ENCODE data around the gene TMEM42. TPM values are rescaled to one million over a fixed set of nuclear protein-coding genes. Genes with fewer than 3 reads are reported as not detected.
A peak's percentile ranks its signal among the peaks of the same experiment; 100 is the strongest.
"Not testable (repeated sequence)": the region's sequence is repeated elsewhere in the genome, so short reads cannot be mapped to it uniquely, and the experiment has no call there.

TMEM42 gene
- polyA plus RNA-seq (ENCODE audit: insufficient read length): 30.7 TPM
- long read RNA-seq, donor 1, transcript TMEM42-201 (3 exons, 1,026 nt): major isoform, 11 of 21 reads
- long read RNA-seq, donor 1, partial matches to known transcripts: 9 of 21 reads
- long read RNA-seq, donor 1, other reads (novel, unspliced or antisense): 0 of 21 reads
- long read RNA-seq, donor 2, transcript TMEM42-202 (2 exons, 3,071 nt): major isoform, 5 of 10 reads
- long read RNA-seq, donor 2, transcript TMEM42-201 (3 exons, 1,026 nt): major isoform, 5 of 10 reads
- long read RNA-seq, donor 2, partial matches to known transcripts: 0 of 10 reads
- long read RNA-seq, donor 2, other reads (novel, unspliced or antisense): 0 of 10 reads
- long read RNA-seq, donor 3, transcript TMEM42-201 (3 exons, 1,026 nt): major isoform, 5 of 8 reads
- long read RNA-seq, donor 3, partial matches to known transcripts: 0 of 8 reads
- long read RNA-seq, donor 3, other reads (novel, unspliced or antisense): 0 of 8 reads
- long read RNA-seq, donor 4, partial matches to known transcripts: 0 of 1 reads
- long read RNA-seq, donor 4, other reads (novel, unspliced or antisense): 0 of 1 reads
- long read RNA-seq, donor 5, transcript TMEM42-202 (2 exons, 3,071 nt): minor isoform, 9 of 30 reads
- long read RNA-seq, donor 5, transcript TMEM42-201 (3 exons, 1,026 nt): major isoform, 21 of 30 reads
- long read RNA-seq, donor 5, partial matches to known transcripts: 0 of 30 reads
- long read RNA-seq, donor 5, other reads (novel, unspliced or antisense): 0 of 30 reads
- long read RNA-seq, donor 6, transcript TMEM42-201 (3 exons, 1,026 nt): major isoform, 6 of 18 reads
- long read RNA-seq, donor 6, partial matches to known transcripts: 10 of 18 reads
- long read RNA-seq, donor 6, other reads (novel, unspliced or antisense): 0 of 18 reads
- long read RNA-seq, donor 7, transcript TMEM42-201 (3 exons, 1,026 nt): major isoform, 9 of 14 reads
- long read RNA-seq, donor 7, transcript TMEM42-202 (2 exons, 3,071 nt): minor isoform, 5 of 14 reads
- long read RNA-seq, donor 7, partial matches to known transcripts: 0 of 14 reads
- long read RNA-seq, donor 7, other reads (novel, unspliced or antisense): 0 of 14 reads
- long read RNA-seq, donor 8, partial matches to known transcripts: 0 of 2 reads
- long read RNA-seq, donor 8, other reads (novel, unspliced or antisense): 0 of 2 reads

DNA sequence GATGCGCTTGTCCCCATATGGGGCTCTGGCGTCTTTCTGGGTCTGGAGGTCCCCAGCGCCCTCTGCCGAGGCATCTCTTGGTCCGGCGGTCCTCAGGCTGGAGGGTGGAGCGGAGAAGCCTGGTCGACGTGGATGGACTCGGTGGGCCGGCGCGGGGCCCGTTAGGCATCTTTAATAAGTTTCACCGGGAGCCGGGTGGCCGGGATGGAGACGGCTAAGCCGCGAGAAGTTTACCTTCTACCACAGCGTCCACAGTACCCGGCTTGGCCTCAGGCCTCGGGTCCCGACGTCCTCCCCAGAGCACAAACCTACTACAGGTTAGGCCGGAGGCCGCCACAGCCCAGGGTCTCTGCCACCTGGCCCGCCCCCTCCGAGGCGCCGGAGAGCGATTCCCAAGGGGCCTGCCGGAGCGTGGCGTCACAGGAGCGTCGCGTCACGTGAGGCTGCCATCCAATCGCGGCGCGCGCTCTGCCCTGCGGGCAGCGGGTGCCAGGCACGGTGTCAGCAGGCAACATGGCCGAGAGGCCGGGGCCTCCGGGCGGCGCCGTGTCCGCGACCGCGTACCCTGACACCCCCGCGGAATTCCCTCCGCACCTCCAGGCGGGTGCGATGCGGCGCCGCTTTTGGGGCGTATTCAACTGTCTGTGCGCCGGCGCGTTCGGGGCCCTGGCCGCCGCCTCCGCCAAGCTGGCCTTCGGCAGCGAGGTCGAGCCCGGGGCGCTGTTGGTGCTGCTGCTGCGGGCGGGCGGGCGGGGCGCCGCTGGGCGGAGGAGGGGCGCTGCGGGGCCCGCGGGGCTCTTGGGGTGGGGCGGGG, at the start of gene TMEM42:
TSS of gene TMEM42 (plus strand) at position 501 of the 814 bp plus-strand sequence. CDS start at position 514, 13 bp downstream.
- peak; percentile 89 for DNase-seq

GRCh38 chr3:44814751-44815150, 47.0 kb upstream of the TMEM42 start:
- no peak for DNase-seq

GRCh38 chr3:44816334-44816733, 45.4 kb upstream of the TMEM42 start:
- DNase-seq: not testable (repeated sequence)

DNA sequence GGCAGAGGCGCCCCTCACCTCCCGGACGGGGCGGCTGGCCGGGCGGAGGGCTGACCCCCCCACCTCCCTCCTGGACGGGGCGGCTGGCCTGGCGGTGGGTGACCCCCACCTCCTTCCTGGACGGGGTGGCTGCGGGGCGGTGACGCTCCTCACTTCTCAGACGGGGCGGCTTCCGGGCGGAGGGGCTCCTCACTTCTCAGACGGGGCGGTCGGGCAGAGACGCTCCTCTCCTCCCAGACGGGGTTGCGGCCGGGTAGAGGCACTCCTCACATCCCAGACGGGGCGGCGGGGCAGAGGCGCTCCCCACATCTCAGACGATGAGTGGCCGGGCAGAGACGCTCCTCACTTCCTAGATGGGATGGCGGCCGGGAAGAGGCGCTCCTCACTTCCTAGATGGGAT, 40.5 kb upstream of the TMEM42 start:
- DNase-seq: not testable (repeated sequence)

- DNase-seq: no peak
Measured at GRCh38 chr3:44825264-44825925, 36.3 kb upstream of the TMEM42 start.

DNA sequence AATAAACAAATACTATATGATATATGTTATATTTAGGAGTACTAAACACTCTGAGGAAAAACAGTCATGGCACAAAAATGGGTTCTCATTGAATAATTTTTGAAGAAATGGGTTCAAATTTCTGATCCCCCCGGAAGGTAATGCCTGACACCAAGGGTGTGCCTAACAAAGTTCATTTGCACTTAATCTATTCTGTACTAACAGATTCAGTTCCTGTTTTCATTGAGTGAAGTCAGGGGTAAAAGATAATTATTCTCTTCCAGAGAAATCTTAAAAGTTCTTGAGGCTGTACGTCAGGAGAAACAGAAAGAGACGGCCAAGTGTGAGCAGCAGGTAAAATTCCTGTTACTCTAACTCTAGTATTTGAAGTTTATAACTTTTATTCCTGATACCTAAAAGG, 34.5 kb upstream of the TMEM42 start:
- no peak for DNase-seq

DNA sequence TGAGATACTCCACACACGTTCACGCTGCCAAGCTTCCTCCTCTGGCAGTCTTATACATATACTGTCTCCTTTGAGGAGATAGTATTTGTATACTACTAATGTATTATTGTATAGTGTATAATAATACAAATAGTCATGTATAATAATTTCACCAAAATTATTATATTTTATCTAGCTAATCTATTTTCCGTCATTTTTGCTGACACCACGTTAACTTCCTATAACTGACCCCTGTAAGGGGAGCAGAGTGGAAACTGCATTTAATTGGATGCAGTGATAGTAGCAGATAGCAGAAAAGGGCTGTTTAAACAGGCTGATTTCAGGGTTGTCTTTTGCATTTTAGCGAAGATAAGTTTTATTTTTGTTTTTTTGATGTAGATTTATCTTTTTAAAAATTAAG, 30.5 kb upstream of the TMEM42 start:
- DNase-seq: no peak

DNA sequence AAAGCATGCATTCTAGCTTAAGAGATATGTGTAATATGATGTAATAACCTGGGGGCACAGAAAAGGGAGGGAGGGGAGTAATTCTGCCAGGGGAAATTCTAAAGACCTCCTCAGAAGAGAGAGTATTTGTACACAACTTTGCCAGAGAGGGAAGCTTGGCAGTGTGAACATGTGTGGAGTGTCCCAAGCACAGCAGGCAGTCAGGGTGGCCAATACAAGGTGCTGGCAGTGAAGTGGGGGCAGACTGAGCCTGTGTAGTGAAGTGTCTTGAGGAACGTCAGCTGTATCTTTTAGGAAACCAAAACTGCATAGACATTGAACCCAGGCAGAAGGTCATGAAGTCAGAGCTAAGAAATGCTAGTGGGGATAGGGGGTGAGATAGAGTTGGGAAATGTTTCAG, 29.7 kb upstream of the TMEM42 start:
- no peak for DNase-seq

- DNase-seq: no peak
Measured at GRCh38 chr3:44832965-44833364, 28.7 kb upstream of the TMEM42 start.

DNA sequence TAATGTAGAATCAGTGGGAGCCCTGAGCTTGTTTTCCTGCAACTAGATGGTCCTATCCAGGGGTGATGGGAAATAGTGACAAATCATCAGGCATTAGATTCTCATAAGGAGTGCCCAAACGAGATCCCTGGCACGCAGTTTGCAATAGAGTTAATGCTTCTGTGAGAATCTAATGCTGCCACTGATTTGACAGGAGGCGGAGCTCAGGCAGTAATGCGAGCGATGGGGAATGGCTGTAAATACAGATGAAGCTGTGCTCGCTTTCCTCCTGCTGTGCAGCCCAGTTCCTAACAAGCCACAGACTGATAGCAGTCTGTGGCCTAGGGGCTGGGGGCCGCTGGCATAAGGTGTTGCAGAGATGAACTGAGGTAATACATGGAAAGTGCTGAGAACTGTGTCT, 28.3 kb upstream of the TMEM42 start:
- no peak for DNase-seq

GRCh38 chr3:44835684-44836083, 26.0 kb upstream of the TMEM42 start:
- no peak for DNase-seq

GRCh38 chr3:44842376-44842775, 19.3 kb upstream of the TMEM42 start:
- DNase-seq: no peak

- no peak for DNase-seq
Measured at GRCh38 chr3:44845528-44846520, 15.9 kb upstream of the TMEM42 start.

DNA sequence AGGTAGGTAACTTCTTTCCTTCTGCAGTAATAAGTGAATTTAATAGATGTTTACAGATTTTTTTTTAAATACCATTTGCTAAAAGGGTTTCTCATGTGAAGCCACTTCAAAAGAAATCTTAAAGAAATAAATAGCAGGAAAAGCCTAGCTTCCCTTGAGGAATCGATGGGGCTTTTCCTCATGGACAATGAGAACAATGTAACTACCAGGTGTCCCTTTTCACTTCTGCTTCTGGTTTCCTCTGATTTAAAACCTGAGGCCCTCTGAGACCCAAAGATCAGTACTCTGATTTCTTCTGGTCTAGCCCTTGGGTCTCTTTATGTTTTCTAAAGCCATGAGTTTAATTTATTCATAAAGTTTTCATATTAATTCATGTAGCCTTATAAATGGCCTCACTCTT, 13.1 kb upstream of the TMEM42 start:
- no peak for DNase-seq

DNA sequence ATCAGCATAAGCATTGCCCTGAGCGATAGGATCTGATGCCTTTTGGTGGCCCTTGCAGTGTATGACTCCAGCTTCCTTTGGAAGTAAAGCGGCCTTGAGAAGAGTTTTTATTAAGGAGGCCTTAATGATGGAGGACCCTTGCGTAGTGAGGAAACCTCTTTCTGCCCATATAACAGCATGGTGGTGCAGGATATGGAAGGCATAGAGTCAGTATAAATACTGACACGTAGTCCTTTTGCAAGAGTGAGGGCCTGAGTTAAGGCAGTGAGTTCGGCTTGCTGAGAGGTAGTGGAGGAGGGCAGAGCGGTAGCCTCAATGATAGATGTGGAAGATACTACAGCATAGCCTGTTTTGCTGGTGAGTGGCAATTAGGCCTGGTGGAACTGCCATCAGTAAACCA, 5.0 kb upstream of the TMEM42 start:
- DNase-seq: not testable (repeated sequence)

- DNase-seq: no peak
Measured at GRCh38 chr3:44860117-44860516, 1.6 kb upstream of the TMEM42 start.

- peak; percentile 27 for DNase-seq
Measured at GRCh38 chr3:44862226-44862637, 520 bp downstream of the TMEM42 start.

DNA sequence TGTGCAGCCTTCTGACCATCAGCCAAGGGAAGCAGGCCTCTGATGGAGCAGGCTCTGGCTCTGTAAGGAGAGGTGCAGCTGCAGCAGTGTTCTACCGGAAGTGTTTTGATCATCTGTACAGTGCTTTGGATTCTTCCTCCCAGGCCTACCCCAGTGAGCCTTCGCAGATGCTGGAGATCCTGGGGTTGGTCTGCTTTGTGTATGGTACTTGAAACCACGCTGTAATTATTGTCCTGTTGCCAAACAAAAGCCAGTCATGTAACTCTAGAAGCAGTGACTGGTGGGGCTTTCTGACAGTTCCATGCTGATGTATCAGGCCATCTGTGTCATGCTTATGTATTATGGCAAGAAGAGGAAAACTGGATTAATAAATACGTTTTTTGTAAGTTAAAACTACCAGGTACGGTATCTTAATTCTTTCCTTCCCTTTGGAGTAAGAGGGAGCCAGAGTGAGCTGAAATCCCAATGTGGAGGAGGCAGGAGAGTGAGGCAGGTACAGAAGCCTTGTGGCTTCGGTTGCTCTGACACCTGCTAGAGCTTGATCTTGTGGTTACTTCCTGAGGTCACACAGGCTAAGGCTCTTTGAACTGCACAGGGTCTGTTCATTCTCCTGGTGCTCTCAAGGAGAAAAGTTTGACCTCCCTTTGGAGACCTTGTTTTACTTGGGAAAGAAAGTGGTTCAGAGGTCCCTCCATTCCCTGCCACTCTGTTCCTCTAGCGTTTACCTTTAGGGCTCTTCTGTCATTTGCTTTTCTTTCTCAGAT, 3.7 kb downstream of the TMEM42 start:
- DNase-seq: no peak

All from left kidney (tissue), 8 donors.